WTC11 (cell line): Measurements from ENCODE around the gene CDK6.

ENCODE experiments used
- CBFB ChIP-seq: sonication (generic); formaldehyde crosslinking; IDR thresholded peaks from 2 replicates; pipeline ENCODE4 v1.8.1; 2022; ENCODE audit warnings: mild to moderate bottlenecking, low read depth, missing genetic modification reagents
- CREB1 ChIP-seq: sonication (generic); formaldehyde crosslinking; IDR thresholded peaks from 2 replicates; pipeline ENCODE4 v1.8.0; 2023; ENCODE audit warnings: mild to moderate bottlenecking, missing genetic modification reagents
- CTCF ChIP-seq: fragments of 200-600 bp; IDR thresholded peaks from 2 replicates; pipeline ENCODE4 v1.8.0; 2022; ENCODE audit warnings: antibody characterized with exemption
- ETV6 ChIP-seq: sonication (generic); formaldehyde crosslinking; IDR thresholded peaks from 2 replicates; pipeline ENCODE4 v1.8.1; 2022; ENCODE audit warnings: mild to moderate bottlenecking, missing genetic modification reagents
- MLX ChIP-seq: sonication (generic); formaldehyde crosslinking; IDR thresholded peaks from 2 replicates; pipeline ENCODE4 v1.8.1; 2023; ENCODE audit warnings: mild to moderate bottlenecking, missing genetic modification reagents, moderate library complexity
- NFYB ChIP-seq: sonication (generic); formaldehyde crosslinking; conservative IDR thresholded peaks from 2 replicates; pipeline ENCODE4 v1.8.0; 2022; ENCODE audit warnings: low read depth, missing genetic modification reagents
- OVOL2 ChIP-seq: fragments of 250-450 bp; sonication (Bioruptor Pico); IDR thresholded peaks from 2 replicates; pipeline ENCODE4 v1.9.0; 2021; ENCODE audit warnings: mild to moderate bottlenecking, borderline replicate concordance
- TEAD4 ChIP-seq: sonication (generic); formaldehyde crosslinking; IDR thresholded peaks from 2 replicates; pipeline ENCODE4 v1.8.0; 2022; ENCODE audit warnings: mild to moderate bottlenecking, missing genetic modification reagents
- ZNF121 ChIP-seq: sonication (generic); formaldehyde crosslinking; IDR thresholded peaks from 2 replicates; pipeline ENCODE4 v1.8.0; 2023; ENCODE audit warnings: missing genetic modification reagents

DNA sequence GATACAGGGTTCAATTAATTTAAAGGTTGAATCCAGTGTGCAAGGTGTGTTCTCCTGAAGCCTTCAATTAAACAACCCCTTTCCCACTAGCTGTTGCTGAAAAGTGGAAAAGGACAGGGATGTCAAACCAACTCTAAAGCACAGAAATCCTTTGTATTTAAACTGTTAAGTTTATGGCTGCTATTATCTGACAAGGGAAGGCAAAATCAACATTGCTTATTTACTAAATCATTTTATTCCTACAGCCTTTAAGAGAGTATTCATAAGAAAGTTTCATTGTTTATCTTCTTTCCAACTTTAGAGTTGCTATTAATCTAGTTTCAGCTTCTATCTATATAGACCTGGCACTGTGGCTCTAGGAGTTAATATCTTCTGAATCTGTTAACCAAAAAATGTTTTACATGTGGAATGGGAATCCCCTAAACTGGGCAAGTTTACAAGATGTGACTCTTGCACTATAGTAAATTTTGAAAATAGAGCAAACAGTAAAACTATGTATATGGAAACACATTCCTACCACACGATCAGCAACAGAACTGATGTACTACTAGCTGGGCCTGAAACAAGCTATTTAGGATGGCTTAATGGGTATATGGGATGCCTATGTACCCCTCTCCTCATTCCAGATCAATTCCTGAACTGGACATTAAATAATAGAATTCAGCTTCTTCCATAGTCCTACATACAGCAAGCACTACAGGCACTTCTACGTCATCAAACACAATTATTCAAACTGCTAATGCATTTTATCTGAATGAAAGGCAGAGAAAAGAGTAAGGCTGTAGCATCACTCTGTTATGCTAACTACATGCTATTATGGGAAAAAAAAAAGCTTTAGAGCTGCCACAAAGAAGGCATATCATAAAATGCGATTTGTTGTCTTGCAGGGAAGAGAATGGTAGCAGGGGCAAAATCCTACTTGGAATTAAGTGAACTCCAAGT lies 52.8 kb downstream of the CDK6 start:
- TF ChIP-seq OVOL2 (CRISPR knock-in tag), result no peak
- no peak for TF ChIP-seq CTCF
- TF ChIP-seq ETV6 (CRISPR knock-in tag), result no peak
- no peak for TF ChIP-seq CREB1 (CRISPR knock-in tag)
- no peak for TF ChIP-seq CBFB (CRISPR knock-in tag)
- no peak for TF ChIP-seq TEAD4 (CRISPR knock-in tag)
- no peak for TF ChIP-seq ZNF121
- no peak for TF ChIP-seq NFYB (CRISPR knock-in tag)
- TF ChIP-seq MLX (CRISPR knock-in tag), result no peak
